OCI-LY3 (cell line): ENCODE measurements around the gene CPAMD8.

Experiments used
- H2AFZ ChIP-seq: fragments of 200-600, 300-600 bp; shearing (Covaris generic); 2 replicates; pipeline ENCODE4 v1.6.0; 2014; ENCODE audit warnings: antibody characterized with exemption, low read depth, low read length
- H3K27ac ChIP-seq: fragments of 200-600, 300-600 bp; sonication (generic); 2 replicates; pipeline ENCODE4 v1.5.1; 2014; ENCODE audit warnings: mild to moderate bottlenecking, low read length, moderate library complexity, mixed read lengths
- H3K27me3 ChIP-seq: fragments of 200-600, 300-600 bp; sonication (generic); 2 replicates; pipeline ENCODE4 v1.6.1; 2014; ENCODE audit warnings: low read depth, low read length, mixed read lengths
- H3K36me3 ChIP-seq: fragments of 200-600, 300-600 bp; sonication (generic); replicated peaks from 2 replicates; pipeline ENCODE3; 2014; ENCODE audit warnings: low read depth, low read length, mixed read lengths
- H3K4me1 ChIP-seq: fragments of 300-600, 200-600 bp; sonication (generic); 2 replicates; pipeline ENCODE4 v1.6.1; 2014; ENCODE audit warnings: low read length, mixed read lengths
- H3K4me2 ChIP-seq: fragments of 200-600, 300-600 bp; sonication (generic); 2 replicates; pipeline ENCODE4 v1.6.1; 2014; ENCODE audit warnings: low read length, mixed read lengths
- H3K4me3 ChIP-seq: fragments of 300-600, 200-600 bp; sonication (generic); 2 replicates; pipeline ENCODE4 v1.5.1; 2014; ENCODE audit warnings: antibody characterized with exemption, mild to moderate bottlenecking, low read length, moderate library complexity
- H3K79me2 ChIP-seq: fragments of 300-600, 200-600 bp; shearing (Covaris generic); 2 replicates; pipeline ENCODE4 v1.6.1; 2014; ENCODE audit warnings: mild to moderate bottlenecking, low read length, mixed read lengths
- H3K9ac ChIP-seq: fragments of 300-600, 200-600 bp; shearing (Covaris generic); 2 replicates; pipeline ENCODE4 v1.6.0; 2014; ENCODE audit warnings: mild to moderate bottlenecking, low read length, moderate library complexity
- H3K9me3 ChIP-seq: fragments of 200-600, 300-600 bp; shearing (Covaris generic); 2 replicates; pipeline ENCODE4 v1.6.1; 2014; ENCODE audit warnings: low read length, mixed read lengths; ENCODE audit not compliant: insufficient read depth
- H4K20me1 ChIP-seq: fragments of 200-600, 300-600 bp; sonication (generic); 2 replicates; pipeline ENCODE4 v1.6.1; 2016; ENCODE audit warnings: low read length, mixed read lengths; ENCODE audit not compliant: insufficient read depth
- EZH2phosphoT487 ChIP-seq: fragments of 200-600 bp; shearing (Covaris generic); IDR thresholded peaks from 2 replicates; pipeline ENCODE4 v1.6.1; 2018; ENCODE audit warnings: antibody characterized with exemption, mixed run types, low read depth
- TF ChIP-seq, protein P1 (sequence below): fragments of 200-600, 300-600 bp; sonication (generic); IDR thresholded peaks from 2 replicates; pipeline ENCODE4 v1.5.1; 2014; ENCODE audit warnings: antibody characterized with exemption, low read length, low read depth

CPAMD8 gene

DNA sequence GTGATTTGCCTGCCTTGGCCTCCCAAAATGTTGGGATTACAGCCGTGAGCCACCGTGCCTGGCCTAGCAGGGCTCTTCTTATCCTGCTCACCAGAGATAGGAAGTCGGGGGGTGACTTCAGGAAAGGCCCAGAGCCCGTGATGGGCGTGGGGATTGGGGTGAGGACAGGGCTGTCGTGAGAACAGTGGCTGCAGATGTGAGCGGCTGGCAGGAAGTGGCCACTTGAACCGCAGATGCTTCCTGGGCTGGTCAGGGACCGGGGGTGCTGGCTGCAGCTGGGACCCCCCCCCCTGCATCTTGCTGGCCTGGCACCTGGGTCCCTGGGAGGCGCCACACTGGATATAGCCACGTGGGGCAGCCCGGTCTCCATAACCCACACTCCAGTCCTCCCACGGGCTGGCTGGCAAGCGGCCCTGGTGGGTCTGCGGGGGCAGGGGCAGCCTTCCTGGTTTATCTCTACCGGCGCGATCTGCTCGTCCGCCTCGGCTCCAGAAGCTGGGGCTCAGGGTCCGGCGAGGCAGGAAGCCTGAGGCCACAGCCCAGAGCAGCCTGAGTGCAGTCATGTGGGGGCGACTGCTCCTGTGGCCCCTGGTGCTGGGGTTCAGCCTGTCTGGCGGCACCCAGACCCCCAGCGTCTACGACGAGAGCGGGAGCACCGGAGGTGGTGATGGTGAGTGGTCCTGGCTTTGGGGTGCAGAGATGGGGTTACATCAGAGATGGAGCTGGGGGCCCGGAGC, 137.8 kb downstream of the CPAMD8 start, which contains the start of gene F2RL3:
Gene F2RL3, plus strand, starts transcription at position 371 of the 737 bp plus-strand sequence. Its CDS starts 191 bp downstream, at position 562.
- no peak within 1 kb of the TSS for H3K4me3 ChIP-seq
- no peaks in the 10 kb centered on the region for H3K79me2 ChIP-seq
- no peak within 1 kb of the TSS for H2AFZ ChIP-seq
- no peak within 1 kb of the TSS for H3K27ac ChIP-seq
- H3K9me3 ChIP-seq, result no peaks in the 10 kb centered on the region
- no peaks in the 10 kb centered on the region for H3K36me3 ChIP-seq
- H3K4me2 ChIP-seq, result no peak within 1 kb of the TSS
- no peaks in the 10 kb centered on the region for H3K27me3 ChIP-seq
- H3K4me1 ChIP-seq, result no peaks in the 10 kb centered on the region
- H4K20me1 ChIP-seq, result no peaks in the 10 kb centered on the region
- no peak within 1 kb of the TSS for H3K9ac ChIP-seq
- TF ChIP-seq EZH2phosphoT487, result no peak
- TF ChIP-seq, protein P1, sequence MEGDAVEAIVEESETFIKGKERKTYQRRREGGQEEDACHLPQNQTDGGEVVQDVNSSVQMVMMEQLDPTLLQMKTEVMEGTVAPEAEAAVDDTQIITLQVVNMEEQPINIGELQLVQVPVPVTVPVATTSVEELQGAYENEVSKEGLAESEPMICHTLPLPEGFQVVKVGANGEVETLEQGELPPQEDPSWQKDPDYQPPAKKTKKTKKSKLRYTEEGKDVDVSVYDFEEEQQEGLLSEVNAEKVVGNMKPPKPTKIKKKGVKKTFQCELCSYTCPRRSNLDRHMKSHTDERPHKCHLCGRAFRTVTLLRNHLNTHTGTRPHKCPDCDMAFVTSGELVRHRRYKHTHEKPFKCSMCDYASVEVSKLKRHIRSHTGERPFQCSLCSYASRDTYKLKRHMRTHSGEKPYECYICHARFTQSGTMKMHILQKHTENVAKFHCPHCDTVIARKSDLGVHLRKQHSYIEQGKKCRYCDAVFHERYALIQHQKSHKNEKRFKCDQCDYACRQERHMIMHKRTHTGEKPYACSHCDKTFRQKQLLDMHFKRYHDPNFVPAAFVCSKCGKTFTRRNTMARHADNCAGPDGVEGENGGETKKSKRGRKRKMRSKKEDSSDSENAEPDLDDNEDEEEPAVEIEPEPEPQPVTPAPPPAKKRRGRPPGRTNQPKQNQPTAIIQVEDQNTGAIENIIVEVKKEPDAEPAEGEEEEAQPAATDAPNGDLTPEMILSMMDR, result no peak

DNA sequence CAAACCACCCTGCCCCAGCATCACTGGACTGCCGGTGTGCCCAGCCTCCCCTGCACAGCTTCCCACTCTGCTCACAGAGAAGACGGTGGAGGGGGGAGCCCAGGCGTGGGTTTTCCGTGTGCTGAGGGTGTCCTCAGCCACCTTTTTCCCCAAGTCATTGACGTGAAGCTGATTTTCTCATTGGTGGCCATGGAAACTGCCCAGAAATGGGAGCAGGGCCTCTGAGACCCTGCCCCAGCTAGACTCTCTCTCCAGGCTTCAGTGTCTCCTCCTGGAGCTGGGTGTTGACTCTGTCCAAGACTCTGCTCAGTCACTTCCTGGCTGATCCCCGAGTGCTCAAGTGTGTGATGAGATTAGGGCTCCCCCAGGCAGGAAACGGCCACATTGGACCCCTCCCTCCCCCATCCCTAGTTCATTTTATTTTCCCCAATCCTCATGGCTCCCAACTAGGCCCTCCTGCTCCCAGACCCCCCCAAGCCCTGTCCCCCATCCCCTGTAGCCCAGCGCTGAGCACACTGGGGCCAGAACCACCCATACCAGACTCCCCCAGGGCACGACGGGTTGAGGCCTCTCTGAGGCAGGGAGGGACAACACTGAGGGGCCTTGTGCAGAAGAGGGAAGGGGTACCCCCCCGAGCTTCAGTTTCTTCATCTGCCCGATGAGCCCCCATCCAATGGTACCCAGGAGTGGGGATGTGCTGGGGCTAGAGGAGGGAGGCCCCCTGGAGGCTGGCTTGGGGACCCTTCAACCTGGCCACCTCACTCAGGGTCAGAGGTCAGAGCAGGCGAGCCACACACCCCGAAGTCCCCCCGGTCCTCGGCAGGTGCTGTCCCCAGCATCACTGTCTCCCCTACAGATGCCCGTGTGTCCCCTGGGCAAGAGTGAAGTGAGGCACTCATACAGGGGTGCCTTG, 139.0 kb downstream of the CPAMD8 start:
- H3K9me3 ChIP-seq, result no peaks in the 10 kb centered on the region
- H3K9ac ChIP-seq, result no peak overlapping the region
- H3K4me1 ChIP-seq, result no peaks in the 10 kb centered on the region
- no peak overlapping the region for H3K4me2 ChIP-seq
- no peaks in the 10 kb centered on the region for H3K36me3 ChIP-seq
- no peaks in the 10 kb centered on the region for H4K20me1 ChIP-seq
- H3K79me2 ChIP-seq, result no peaks in the 10 kb centered on the region
- TF ChIP-seq, protein P1, result no peak
- TF ChIP-seq EZH2phosphoT487, result no peak
- H3K27me3 ChIP-seq, result no peaks in the 10 kb centered on the region
- H3K27ac ChIP-seq, result no peak overlapping the region
- no peak overlapping the region for H3K4me3 ChIP-seq
- no peak overlapping the region for H2AFZ ChIP-seq

DNA sequence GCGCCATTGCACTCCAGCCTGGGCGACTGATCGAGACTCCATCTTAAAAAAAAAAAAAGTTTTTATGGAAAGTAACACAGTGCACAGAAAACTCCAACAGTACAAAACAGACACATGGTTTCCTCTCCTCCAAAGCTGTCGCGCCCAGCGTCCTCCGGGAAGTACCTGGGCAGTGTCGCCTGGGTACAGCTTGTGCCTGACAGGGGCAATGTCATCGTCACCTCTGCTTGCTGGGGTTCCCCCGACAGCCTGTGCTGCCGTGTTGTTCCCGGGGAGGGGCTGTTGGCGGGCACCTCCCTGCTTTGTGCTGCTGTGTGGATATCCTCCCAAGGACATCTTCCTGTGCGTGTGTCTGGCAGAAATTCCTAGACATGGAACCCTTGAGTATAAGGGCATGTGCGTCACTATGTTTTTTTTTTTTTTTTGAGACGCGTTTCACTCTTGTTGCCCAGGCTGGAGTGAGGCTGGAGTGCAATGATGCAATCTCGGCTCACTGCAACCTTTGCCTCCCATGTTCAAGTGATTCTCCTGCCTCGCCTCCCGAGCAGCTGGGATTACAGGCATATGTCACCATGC, 140.2 kb downstream of the CPAMD8 start:
- H2AFZ ChIP-seq, result no peak overlapping the region
- H3K27ac ChIP-seq, result no peak overlapping the region
- H3K79me2 ChIP-seq, result no peaks in the 10 kb centered on the region
- H3K4me1 ChIP-seq, result no peaks in the 10 kb centered on the region
- TF ChIP-seq, protein P1, result no peak
- no peak for TF ChIP-seq EZH2phosphoT487
- peaks cover 1% of the 10 kb centered on the region for H3K36me3 ChIP-seq
- no peak overlapping the region for H3K4me3 ChIP-seq
- H3K9ac ChIP-seq, result no peak overlapping the region
- H3K9me3 ChIP-seq, result no peaks in the 10 kb centered on the region
- H3K4me2 ChIP-seq, result no peak overlapping the region
- no peaks in the 10 kb centered on the region for H4K20me1 ChIP-seq
- H3K27me3 ChIP-seq, result no peaks in the 10 kb centered on the region

DNA sequence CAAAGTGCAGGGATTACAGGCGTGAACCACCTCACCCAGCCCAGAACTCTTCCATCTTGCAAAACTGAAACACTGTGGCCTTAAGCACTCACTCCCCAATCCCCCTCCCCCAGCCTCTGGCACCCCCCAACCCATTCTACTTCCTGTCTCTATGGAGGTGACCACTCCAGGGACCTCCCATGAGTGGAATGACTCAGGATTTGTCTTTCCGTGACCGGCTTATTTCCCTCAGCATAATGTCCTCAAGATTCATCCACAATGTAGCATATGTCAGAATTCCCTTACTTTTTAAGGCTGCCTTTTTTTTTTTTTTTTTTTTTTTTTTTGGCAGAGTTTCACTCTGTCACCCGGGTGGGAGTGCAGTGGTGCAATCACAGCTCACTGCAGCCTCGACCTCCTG, 141.4 kb downstream of the CPAMD8 start:
- Histone ChIP-seq H3K9ac (no peak overlapping the region), H3K36me3 (peaks cover 13% of the 10 kb centered on the region), H2AFZ (no peak overlapping the region), H3K4me1 (no peaks in the 10 kb centered on the region), H3K4me3 (no peak overlapping the region), H3K9me3 (no peaks in the 10 kb centered on the region), H3K27me3 (no peaks in the 10 kb centered on the region), H3K4me2 (no peak overlapping the region), H4K20me1 (no peaks in the 10 kb centered on the region), H3K79me2 (no peaks in the 10 kb centered on the region), H3K27ac (no peak overlapping the region)
- no peak for TF ChIP-seq EZH2phosphoT487
- TF ChIP-seq, protein P1, result no peak
